BLaER1 treated with 17β-estradiol and CSF1 and Interleukin-3, amounts not matched to agents 10 nM and 100 nM (cell line): ENCODE measurements around the gene ARHGAP29.

Experiments
- H3K27ac ChIP-seq, 11 experiments: shearing (Covaris generic); formaldehyde crosslinking; 2 replicates each; pipeline ENCODE4 v1.8.1; 2022
- H3K27me3 ChIP-seq, 11 experiments: shearing (Covaris generic); formaldehyde crosslinking; 2 replicates each; pipeline ENCODE4 v1.8.1; 2022
- H3K36me3 ChIP-seq, 11 experiments: shearing (Covaris generic); formaldehyde crosslinking; 2 replicates each; pipeline ENCODE4 v1.8.1; 2022
- H3K4me1 ChIP-seq, 10 experiments: shearing (Covaris generic); formaldehyde crosslinking; 2 replicates each; pipeline ENCODE4 v1.8.1; 2022
- H3K4me2 ChIP-seq, 11 experiments: shearing (Covaris generic); formaldehyde crosslinking; 2 replicates each; pipeline ENCODE4 v1.8.1; 2022
- H3K4me3 ChIP-seq, 10 experiments: shearing (Covaris generic); formaldehyde crosslinking; 2 replicates each; pipeline ENCODE4 v1.8.1; 2022
- H3K9ac ChIP-seq, 11 experiments: shearing (Covaris generic); formaldehyde crosslinking; 2 replicates each; pipeline ENCODE4 v1.8.1; 2022
- H3K9me3 ChIP-seq, 11 experiments: shearing (Covaris generic); formaldehyde crosslinking; replicated peaks in 1 of 11; 2 replicates each; pipeline ENCODE4 v1.8.1; 2022
- H4K20me1 ChIP-seq, 11 experiments: shearing (Covaris generic); formaldehyde crosslinking; 2 replicates each; pipeline ENCODE4 v1.8.1; 2022
- Cebpa-rat ChIP-seq, 11 experiments: shearing (Covaris generic); IDR thresholded peaks; 2 replicates each; pipeline ENCODE4 v1.8.1; 2022

Gene ARHGAP29

DNA sequence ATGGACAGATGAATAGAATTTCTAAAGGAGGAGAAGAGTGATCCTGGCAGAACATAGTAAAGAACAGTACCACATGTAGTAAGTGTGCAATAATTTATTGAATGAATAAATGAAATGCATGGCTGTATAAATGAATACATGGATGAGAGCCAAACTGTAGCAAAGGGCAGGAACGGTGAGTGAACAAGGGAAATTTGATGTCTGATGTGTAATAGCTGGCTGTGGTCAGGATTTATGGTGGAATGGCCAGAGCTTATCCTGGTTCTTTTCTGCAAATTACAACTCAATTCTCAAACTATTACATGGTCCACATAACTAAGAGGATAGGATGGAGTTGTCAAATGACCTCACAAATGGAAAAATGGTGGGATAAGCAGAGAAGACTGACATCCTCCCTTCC lies 43.2 kb upstream of the ARHGAP29 start:
- Histone ChIP-seq H3K9ac (no peak overlapping the region), H3K27ac (no peak overlapping the region), H3K27me3 (no peaks in the 10 kb centered on the region), H3K9me3 (no peaks in the 10 kb centered on the region), H3K36me3 (no peaks in the 10 kb centered on the region), H4K20me1 (no peaks in the 10 kb centered on the region), H3K4me2 (no peak overlapping the region), H3K4me3 (no peak overlapping the region), H3K4me1 (no peaks in the 10 kb centered on the region)
- TF ChIP-seq Cebpa-rat (IDR thresholded peaks at IDR 0.05), result no peak

DNA sequence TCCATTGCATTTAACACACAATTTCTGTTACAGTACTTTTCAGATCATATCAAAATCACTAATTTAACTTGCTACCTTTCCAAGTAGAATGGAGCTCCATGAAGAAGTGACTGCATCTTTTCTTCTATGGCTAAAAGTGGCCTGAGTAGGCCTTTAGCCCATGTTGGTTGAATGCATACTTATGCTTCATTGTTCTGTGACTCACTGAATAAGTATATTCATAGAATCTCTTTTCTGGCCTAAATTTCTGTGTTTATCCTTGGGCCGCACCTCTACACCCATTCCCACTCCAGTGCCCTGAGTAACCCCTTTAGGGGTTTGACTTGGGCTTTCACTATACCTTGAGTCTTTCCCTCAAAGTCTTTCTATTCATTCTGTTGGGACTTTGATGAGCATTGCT lies 42.1 kb upstream of the ARHGAP29 start:
- H3K4me1 ChIP-seq, result no peaks in the 10 kb centered on the region
- H3K4me2 ChIP-seq, result no peak overlapping the region
- H3K27ac ChIP-seq, result no peak overlapping the region
- H3K4me3 ChIP-seq, result no peak overlapping the region
- H3K36me3 ChIP-seq, result no peaks in the 10 kb centered on the region
- H4K20me1 ChIP-seq, result no peaks in the 10 kb centered on the region
- H3K9ac ChIP-seq, result no peak overlapping the region
- H3K27me3 ChIP-seq, result no peaks in the 10 kb centered on the region
- no peaks in the 10 kb centered on the region for H3K9me3 ChIP-seq
- TF ChIP-seq Cebpa-rat (IDR thresholded peaks at IDR 0.05), result no peak

DNA sequence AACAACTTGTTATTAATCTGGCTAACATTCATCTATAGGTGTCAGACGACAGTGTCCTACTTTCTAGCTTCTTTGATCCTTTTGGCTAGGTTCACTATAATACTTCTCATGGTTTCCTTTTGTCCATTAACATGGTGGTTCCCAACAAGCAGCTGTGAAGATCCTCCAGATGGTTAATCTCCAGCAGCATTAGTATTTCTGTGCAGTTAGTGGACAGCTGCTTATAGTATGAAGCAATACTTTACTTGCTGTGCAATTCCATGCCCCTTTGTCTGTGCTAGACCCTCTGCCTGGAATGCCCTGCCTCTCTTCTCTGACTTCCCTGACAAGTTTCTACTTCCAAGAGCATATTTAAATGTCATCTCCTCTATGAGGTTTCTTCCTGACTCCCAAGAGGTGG lies 41.7 kb upstream of the ARHGAP29 start:
- Histone ChIP-seq H3K27ac (no peak overlapping the region), H3K9me3 (no peaks in the 10 kb centered on the region), H3K4me1 (no peaks in the 10 kb centered on the region), H3K4me3 (no peak overlapping the region), H3K27me3 (no peaks in the 10 kb centered on the region), H3K36me3 (no peaks in the 10 kb centered on the region), H3K4me2 (no peak overlapping the region), H4K20me1 (no peaks in the 10 kb centered on the region), H3K9ac (no peak overlapping the region)
- no peak for TF ChIP-seq Cebpa-rat (IDR thresholded peaks at IDR 0.05)

DNA sequence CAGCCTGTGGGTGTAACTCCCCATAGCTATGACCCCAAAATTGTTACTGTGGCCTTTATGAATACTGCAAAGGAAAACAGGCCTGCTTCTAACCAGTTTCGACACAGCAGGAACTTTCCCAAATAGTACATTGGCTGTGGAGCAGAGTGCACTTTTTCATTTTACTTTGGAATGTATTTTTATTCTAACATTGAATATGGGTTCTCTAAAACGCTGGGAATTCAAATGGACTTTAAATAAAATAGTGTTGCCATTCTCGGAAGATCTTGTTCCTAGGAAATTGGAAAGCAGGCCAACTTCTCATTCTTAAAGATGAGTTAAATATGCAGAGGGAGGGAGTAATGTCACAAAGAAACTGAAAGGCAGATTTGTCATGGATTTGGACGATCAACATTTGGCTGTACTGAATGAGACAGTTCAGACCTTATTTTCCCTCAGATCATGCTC lies 39.6 kb upstream of the ARHGAP29 start:
- Histone ChIP-seq H3K27me3 (no peaks in the 10 kb centered on the region), H4K20me1 (no peaks in the 10 kb centered on the region), H3K4me2 (no peak overlapping the region), H3K9ac (no peak overlapping the region), H3K4me1 (no peaks in the 10 kb centered on the region), H3K4me3 (no peak overlapping the region), H3K36me3 (no peaks in the 10 kb centered on the region), H3K27ac (no peak overlapping the region), H3K9me3 (no peaks in the 10 kb centered on the region)
- TF ChIP-seq Cebpa-rat (IDR thresholded peaks at IDR 0.05), result no peak

DNA sequence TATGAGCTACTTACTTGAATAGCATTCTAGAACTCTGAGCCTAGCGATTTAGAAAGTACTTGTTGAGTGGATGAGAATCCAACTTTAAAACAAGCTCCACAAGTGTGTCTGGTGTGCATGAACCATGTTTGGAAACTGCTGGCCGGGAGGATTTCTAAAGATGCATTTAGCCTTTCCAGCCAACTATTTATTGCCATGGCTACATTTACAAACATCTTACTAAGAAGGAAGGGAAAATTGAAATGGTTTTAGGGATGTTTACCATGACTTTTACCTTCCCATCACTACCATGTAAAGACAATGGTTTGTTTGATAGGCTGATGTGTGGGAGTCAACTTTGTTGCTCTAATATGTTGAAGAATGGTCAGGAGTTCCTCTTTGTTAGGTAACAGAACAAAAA lies 37.7 kb upstream of the ARHGAP29 start:
- no peaks in the 10 kb centered on the region for H3K36me3 ChIP-seq
- H3K9ac ChIP-seq, result no peak overlapping the region
- H4K20me1 ChIP-seq, result no peaks in the 10 kb centered on the region
- no peaks in the 10 kb centered on the region for H3K9me3 ChIP-seq
- no peaks in the 10 kb centered on the region for H3K27me3 ChIP-seq
- no peak for TF ChIP-seq Cebpa-rat (IDR thresholded peaks at IDR 0.05)
- H3K27ac ChIP-seq, result no peak overlapping the region
- H3K4me1 ChIP-seq, result no peaks in the 10 kb centered on the region
- no peak overlapping the region for H3K4me3 ChIP-seq
- H3K4me2 ChIP-seq, result no peak overlapping the region

DNA sequence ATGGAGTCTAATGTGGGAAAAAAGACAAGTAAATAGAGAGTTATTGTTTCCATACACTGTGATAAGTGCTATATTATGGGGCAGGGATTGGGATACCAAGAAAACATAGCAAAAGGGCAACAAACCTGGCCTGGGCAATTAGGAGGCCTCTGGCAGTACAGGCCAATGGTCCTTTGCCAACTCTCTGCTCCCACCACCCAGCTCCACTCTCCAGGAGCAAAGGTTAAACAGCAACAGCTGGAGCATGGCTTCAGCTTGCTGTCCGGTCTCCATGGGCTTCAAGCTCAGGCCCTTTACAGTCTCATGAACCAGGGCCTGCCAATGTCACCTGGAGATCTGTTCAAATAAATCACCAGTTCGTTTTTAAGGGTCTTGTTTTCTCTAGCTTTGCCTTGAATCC lies 37.2 kb upstream of the ARHGAP29 start:
- H3K27me3 ChIP-seq, result no peaks in the 10 kb centered on the region
- no peak overlapping the region for H3K27ac ChIP-seq
- no peak overlapping the region for H3K4me3 ChIP-seq
- H3K4me1 ChIP-seq, result no peaks in the 10 kb centered on the region
- H3K9ac ChIP-seq, result no peak overlapping the region
- H4K20me1 ChIP-seq, result no peaks in the 10 kb centered on the region
- no peak overlapping the region for H3K4me2 ChIP-seq
- no peak for TF ChIP-seq Cebpa-rat (IDR thresholded peaks at IDR 0.05)
- H3K9me3 ChIP-seq, result no peaks in the 10 kb centered on the region
- no peaks in the 10 kb centered on the region for H3K36me3 ChIP-seq

DNA sequence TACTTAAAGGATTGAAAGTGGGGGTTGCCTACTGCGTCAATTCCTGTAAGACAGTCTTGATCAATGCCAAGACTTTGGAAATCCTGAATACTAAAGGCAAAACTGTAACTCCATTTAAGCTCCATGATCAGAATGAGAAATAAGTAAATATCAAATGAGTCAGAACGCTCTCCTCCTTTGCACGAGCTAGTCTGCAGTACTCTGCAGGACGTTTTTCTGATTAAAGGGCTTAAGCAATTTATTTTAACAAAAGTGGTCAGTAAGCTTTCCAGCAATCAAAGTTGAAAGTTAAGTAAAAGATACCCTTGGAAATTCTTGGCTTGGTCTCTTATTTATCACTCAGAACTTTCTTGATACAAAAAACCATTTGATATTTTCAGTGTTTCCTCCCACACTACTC lies 35.7 kb upstream of the ARHGAP29 start:
- no peaks in the 10 kb centered on the region for H3K4me1 ChIP-seq
- no peak overlapping the region for H3K9ac ChIP-seq
- no peaks in the 10 kb centered on the region for H4K20me1 ChIP-seq
- H3K4me2 ChIP-seq, result no peak overlapping the region
- no peak overlapping the region for H3K4me3 ChIP-seq
- H3K27ac ChIP-seq, result no peak overlapping the region
- no peak for TF ChIP-seq Cebpa-rat (IDR thresholded peaks at IDR 0.05)
- no peaks in the 10 kb centered on the region for H3K27me3 ChIP-seq
- H3K9me3 ChIP-seq, result no peaks in the 10 kb centered on the region
- H3K36me3 ChIP-seq, result no peaks in the 10 kb centered on the region

DNA sequence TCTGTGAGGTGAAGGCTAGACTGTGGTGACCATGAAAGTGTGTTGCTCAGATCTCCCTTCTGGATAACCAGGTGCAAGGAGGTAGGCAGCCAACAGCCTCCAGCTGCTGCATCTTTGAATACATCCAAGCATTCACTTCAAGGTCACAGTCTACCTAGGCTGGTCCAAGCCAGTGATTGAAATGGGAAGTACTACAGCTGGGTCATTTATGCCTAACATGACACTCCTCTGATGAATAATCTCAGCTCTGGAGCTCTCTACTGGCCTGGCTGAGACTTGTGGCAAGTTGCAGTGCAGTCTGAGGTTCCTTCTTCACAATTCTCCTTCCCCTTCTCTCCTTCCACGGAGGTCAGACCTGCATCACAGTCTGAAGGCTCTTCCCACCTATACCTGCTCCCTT lies 35.0 kb upstream of the ARHGAP29 start:
- Histone ChIP-seq H3K9me3 (no peaks in the 10 kb centered on the region), H4K20me1 (no peaks in the 10 kb centered on the region), H3K4me1 (no peaks in the 10 kb centered on the region), H3K9ac (no peak overlapping the region), H3K27me3 (no peaks in the 10 kb centered on the region), H3K4me2 (no peak overlapping the region), H3K36me3 (no peaks in the 10 kb centered on the region), H3K4me3 (no peak overlapping the region), H3K27ac (no peak overlapping the region)
- no peak for TF ChIP-seq Cebpa-rat (IDR thresholded peaks at IDR 0.05)

DNA sequence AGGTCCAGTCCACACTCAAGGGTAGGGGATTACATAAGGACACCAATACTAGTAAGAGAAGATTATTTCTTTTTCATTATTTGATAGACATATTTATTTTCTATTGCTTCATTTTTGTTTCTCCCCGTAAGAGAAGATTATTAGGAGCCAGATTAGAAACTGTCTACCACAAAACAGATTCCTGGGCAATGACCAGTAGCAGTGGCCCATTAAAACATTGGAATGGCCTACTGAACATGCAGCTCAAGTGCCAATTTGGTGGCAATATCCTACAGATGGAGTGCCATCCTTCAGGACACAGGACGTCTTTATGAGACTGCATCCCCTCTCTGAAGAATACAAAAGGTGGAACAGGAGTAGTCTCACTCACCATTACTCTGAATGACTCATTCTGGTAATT lies 34.0 kb upstream of the ARHGAP29 start:
- TF ChIP-seq Cebpa-rat (IDR thresholded peaks at IDR 0.05), result no peak
- Histone ChIP-seq H3K9me3 (no peaks in the 10 kb centered on the region), H3K36me3 (no peaks in the 10 kb centered on the region), H4K20me1 (no peaks in the 10 kb centered on the region), H3K27me3 (no peaks in the 10 kb centered on the region), H3K4me3 (no peak overlapping the region), H3K4me2 (no peak overlapping the region), H3K4me1 (no peaks in the 10 kb centered on the region), H3K9ac (no peak overlapping the region), H3K27ac (no peak overlapping the region)

DNA sequence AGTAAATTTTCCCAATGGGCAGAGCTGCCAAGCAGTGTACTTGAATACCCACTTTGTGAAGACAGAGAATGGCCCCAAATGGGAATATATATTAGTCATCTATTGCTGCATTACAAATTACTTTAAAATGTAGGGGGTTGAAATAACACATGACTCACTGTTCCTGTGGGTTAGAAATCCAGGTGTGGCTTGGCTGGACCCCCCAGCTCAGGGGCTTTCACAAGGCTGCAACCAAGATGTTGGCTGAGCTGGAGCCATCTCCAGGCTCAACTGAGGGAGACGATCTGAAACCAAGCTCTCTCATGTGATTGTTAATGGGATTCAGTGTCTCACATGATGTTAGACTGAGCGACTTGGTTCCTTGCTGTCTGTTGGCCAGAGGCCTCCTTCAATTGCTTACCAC lies 33.4 kb upstream of the ARHGAP29 start:
- no peaks in the 10 kb centered on the region for H4K20me1 ChIP-seq
- H3K27me3 ChIP-seq, result no peaks in the 10 kb centered on the region
- H3K4me2 ChIP-seq, result no peak overlapping the region
- no peaks in the 10 kb centered on the region for H3K9me3 ChIP-seq
- H3K9ac ChIP-seq, result no peak overlapping the region
- no peak for TF ChIP-seq Cebpa-rat (IDR thresholded peaks at IDR 0.05)
- H3K36me3 ChIP-seq, result no peaks in the 10 kb centered on the region
- H3K4me3 ChIP-seq, result no peak overlapping the region
- no peak overlapping the region for H3K27ac ChIP-seq
- no peaks in the 10 kb centered on the region for H3K4me1 ChIP-seq

DNA sequence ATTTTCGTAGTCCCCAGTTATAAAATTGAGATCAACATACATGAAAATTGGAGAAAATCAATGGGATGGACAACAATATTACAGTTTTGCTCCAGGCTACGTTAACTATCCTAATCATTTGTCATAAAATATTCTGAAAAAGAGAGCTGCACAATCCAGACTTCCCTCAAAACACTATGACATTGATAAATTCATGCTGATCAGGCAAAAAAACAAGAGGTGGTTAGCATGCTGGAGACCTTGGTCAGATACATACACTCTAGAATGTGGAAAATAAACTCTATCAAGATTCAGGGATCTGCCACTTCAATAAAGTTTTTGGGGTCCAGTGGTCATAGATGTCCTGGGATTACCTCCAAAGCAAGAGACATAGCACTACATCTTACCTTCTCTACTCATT lies 32.5 kb upstream of the ARHGAP29 start:
- H3K27me3 ChIP-seq, result no peaks in the 10 kb centered on the region
- no peak overlapping the region for H3K4me3 ChIP-seq
- H3K36me3 ChIP-seq, result no peaks in the 10 kb centered on the region
- H3K9me3 ChIP-seq, result no peaks in the 10 kb centered on the region
- TF ChIP-seq Cebpa-rat (IDR thresholded peaks at IDR 0.05), result no peak
- H3K4me1 ChIP-seq, result no peaks in the 10 kb centered on the region
- H4K20me1 ChIP-seq, result no peaks in the 10 kb centered on the region
- H3K27ac ChIP-seq, result no peak overlapping the region
- no peak overlapping the region for H3K4me2 ChIP-seq
- H3K9ac ChIP-seq, result no peak overlapping the region
